Ramos (cell line): ENCODE measurements around the gene VPS37D.

Source experiments
- in situ Hi-C: fragments of 300-500 bp; cut with MboI; formaldehyde crosslinking; loops from one replicate; pipeline ENCODE4 v1.14.3; 2022; ENCODE audit warnings: low sequenced_read_pairs; ENCODE audit not compliant: unreplicated experiment

VPS37D gene, protein sequence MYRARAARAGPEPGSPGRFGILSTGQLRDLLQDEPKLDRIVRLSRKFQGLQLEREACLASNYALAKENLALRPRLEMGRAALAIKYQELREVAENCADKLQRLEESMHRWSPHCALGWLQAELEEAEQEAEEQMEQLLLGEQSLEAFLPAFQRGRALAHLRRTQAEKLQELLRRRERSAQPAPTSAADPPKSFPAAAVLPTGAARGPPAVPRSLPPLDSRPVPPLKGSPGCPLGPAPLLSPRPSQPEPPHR

DNA sequence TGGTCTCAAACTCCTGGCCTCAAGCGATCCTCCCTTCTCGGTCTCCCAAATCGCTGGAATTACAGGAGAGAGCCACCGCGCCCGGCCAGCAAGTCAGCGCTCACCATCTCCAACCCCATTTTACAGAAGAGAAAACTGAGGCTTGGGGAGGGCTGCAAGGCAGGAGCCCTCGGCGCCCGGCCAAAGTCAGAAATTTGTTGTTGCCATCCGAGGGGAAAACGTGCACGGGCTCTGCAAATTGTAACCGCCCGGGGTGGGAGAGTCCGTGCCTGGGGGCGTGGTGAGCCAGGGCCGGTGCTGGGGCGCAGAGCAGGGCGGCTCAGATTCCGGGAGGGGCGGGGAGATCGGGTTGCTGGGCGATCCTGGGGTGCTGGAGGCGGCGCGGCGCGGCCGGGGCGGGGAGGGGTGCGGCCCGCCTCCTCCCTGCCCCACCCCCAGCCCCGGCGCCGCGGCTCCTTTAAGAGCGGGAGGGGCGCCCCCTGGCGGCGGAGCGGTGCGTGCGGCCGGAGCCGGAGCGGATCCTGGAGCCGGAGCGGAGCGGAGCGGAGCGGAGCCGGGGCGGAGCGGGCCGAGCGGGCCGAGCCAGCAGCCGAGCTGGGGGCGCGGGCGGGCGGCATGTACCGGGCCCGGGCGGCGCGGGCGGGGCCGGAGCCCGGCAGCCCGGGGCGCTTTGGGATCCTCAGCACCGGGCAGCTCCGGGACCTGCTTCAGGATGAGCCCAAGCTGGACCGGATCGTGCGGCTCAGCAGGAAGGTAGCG, at the start of gene VPS37D:
VPS37D (plus strand) TSS at position 488 of the 759 bp plus-strand sequence; CDS start at position 616, 128 bp downstream.
- in situ Hi-C loops: no loop called here

DNA sequence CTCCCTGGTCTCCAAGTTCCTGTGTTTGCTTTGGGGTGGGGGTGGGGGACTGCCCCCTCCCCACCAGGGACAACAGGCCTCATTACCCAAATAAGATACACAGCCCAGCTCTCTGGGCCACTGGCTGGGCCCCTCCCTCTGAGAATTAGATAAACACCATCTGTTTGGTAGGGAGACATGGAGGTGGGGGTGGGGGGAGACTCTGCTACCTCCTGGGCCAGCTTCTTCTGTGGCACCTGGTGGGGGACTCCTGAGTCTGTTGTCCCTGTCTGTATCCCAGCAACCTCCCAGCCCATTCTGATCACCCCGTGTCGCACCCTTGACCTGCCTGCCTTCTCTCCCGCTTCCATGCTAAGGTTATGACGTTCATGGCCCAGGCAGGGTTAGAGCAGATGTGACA, 49.1 kb upstream of the VPS37D start:
- in situ Hi-C loops: loop anchor here (10.0 kb wide), 1 partner anchor 236 kb away; no protein-coding TSS in a partner anchor

DNA sequence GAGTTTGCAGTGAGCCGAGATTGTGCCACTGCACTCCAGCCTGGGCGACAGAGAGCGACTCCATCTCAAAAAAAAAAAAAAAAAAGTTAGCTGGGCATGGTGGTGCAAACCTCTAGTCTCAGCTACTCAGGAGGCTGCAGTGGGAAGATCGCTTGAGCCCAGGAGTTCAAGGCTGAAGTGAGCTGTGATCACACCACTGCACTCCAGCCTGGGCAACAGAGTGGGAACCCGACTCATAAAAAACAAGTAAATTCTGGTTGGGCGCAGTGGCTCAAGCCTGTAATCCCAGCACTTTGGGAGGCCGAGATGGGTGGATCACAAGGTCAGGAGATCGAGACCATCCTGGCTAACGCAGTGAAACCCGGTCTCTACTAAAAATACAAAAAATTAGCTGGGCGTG, 48.2 kb upstream of the VPS37D start:
- in situ Hi-C loops: loop anchor here (10.0 kb wide), 1 partner anchor 235 kb away; no protein-coding TSS in a partner anchor

DNA sequence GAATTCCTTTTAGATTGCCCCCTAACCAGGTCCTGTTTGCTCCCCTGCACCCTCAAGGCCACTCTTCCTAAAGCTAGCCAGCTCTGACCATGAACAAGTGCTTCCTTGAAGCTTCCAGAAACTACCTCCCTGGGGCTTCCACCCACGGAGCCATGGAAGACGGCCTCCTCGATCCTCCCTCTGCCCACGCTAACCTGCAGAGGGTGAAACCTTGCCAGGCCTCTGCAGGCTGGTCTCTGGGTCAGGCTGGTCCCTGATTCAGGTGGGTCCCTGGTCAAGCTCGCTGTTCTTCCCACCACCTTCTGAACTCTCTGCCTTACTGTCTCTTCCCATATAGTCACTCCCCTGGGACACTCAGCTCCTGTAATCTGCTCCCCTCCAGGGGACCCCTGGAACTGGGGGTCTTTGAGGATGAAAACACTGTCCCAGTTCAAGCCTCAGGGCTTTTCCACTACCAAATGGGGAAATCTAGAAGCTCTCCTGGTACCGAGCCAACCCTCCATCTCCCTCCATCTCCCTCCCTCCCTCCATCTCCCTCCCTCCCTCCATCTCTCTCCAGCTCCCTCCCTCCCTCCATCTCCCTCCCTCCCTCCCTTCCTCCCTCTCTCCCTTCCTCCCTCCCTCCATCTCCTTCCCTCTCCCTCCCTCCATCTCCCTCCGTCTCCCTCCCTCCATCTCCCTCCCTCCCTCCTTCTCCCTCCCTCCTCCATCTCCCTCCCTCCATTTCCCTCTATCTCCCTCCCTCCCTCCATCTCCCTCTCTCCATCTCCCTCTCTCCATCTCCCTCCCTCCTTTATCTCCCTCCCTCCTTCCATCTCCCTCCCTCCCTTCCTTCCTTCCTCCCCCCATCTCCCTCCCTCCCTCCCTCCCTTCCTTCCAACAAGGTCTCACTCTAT, 46.2 kb upstream of the VPS37D start:
- in situ Hi-C loops: no loop called here

DNA sequence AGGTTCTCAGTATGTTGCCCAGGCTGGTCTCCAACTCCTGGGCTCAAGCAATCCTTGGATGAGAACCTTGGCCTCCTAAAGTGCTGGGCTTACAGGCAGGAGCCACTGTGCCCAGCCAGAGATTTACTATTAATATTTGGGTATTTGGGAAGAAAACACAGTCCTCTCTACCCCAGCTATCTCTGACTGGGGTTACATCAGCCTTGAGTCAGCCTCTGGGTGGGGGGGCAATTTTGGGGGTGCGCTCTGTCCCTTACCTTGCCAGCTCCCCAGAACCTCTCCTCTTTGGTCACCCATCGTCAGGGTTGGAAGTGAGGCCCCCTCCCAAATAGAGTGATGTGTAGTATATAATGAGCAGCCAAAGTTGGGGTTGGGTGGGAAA, 45.1 kb upstream of the VPS37D start:
- in situ Hi-C loops: no loop called here

DNA sequence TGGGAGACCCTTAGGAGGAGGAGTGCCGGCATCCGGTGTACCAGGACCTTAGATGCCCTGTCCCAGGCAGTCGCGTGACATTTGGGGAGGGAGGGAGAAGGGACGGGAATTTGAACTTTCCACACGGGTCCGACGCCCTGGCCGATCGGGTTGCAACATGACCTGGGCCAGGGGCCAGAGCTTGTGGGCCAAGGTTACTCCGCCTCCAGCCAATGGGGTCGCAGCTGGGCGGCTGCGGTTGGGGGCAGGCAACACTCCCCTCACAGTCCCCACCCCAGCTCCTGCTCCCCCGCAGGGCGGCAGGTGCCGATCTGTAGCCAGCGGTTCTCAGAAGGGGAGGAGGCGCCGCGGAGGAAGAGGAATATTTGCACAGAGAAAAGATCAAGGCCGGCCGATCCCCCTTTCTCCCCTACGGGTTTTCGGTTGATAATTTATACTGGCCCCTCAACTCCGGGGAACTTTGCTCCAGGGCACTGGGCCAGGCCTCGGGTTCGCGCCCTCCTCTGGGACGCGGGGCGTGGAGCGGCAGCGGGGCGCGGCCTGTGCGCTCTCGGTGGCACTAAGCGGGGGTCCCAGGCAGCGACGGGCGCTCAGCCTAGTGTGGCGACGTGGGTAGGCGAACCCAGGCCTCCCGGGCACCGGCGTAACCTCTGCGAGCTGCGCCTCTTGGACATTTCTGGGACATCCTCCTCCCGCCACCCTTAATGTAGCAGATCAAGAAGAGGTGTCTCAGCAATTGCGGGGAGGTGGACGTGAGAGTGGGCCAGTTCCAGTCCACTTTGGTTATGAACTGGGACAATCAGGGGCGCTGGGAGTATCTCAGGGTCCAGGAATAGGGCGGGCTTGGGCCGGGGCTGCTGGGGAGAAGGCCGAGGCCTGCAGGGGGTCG, 44.5 kb upstream of the VPS37D start:
- in situ Hi-C loops: no loop called here

DNA sequence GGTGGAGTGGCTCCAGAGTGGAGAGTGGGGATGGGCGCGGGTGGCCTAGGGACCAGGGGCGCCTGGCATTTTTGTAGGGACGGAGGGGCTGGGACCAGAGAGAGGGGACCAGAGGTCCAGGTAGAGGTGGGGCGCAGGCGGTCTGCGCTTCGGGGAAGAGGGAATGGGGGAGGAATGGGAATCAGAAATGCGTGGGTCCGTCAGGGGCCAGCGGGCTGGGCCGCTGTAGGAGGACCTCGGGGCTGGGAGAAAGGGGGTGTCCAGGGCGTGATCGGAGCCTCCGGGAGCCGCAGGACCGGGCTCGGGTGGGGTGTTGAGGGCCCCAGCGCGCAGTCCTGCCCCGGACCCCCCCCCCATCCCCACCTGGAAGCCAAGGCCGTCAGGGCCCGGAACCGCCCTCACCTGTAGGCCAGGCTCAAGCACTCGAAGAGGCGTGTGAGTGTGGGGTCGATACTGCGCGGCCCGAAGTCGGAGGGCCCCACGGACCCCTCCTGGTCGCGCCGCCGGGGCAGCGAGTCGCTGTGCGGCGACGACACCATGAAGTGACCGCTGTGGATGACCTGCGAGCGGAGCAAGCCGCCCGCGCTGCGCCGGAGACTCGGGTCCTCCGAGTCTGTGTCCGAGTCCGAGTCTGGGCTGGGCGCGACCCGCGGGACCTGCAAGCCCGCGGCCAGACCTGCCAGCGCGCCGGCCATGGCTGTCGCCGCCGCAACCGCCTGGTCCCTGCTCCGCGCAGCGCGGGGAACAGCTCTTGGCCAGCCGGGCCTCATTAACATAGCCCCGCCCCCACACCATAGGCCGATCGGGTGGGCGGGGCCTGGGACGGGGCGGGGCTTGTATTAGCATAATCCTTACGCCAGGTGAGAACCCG, 43.6 kb upstream of the VPS37D start, which contains the start of gene MLXIPL:
MLXIPL (minus strand) TSS at position 725 of the 871 bp plus-strand sequence; CDS start at position 695, 30 bp downstream.
- in situ Hi-C loops: no loop called here

DNA sequence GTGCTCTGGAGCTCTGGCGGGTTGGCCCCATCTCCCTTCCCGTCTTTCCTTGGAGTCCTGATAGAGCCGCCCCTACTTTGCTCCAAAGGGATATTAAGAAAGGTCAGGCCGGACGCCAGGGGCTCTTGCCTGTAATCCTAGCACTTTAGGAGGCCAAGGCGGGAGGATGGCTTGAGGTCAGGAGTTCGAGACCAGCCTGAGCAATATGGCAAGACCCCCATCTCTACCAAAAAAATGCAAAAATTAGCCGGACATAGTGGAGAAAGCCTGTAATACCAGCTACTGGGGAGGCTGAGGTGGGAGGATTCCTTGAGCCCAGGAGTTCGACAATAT, 43.0 kb upstream of the VPS37D start:
- in situ Hi-C loops: no loop called here

DNA sequence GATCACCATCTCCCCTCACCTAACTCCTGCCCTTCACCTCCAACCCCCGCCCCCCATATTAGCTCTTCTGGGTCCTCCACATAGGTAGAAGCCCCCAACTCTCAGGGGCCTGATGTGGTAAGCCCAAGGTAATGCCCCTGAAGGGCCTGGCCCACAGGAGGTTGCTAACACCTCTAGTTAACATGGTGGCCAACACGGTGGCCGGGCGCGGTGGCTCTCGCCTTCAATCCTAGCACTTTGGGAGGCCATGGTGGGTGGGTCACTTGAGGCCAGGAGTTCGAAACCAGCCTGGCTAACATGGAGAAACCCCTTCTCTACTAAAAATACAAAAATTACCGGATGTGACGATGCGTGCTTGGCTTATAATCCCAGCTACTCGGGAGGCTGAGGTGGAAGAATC, 42.4 kb upstream of the VPS37D start:
- in situ Hi-C loops: no loop called here

DNA sequence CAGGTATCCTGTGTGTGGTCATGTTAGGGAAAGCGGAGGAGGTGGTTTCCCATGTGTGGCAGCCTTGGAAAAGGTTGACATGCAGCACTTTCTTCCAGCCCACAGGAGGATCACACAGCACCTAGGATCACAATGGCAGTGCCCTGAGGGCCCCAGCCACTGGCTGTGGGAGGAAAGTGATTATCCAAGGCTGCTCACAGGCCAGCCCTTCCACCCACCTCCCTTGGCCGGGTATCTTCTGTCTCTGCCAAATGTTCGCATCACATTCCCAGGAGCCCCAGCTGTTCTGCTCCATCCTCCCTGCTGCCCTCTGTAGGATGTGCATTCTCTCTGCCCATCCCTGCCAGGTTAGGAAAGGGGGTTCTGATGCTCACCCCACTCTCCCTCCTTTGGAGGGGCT, 40.8 kb upstream of the VPS37D start:
- in situ Hi-C loops: no loop called here

DNA sequence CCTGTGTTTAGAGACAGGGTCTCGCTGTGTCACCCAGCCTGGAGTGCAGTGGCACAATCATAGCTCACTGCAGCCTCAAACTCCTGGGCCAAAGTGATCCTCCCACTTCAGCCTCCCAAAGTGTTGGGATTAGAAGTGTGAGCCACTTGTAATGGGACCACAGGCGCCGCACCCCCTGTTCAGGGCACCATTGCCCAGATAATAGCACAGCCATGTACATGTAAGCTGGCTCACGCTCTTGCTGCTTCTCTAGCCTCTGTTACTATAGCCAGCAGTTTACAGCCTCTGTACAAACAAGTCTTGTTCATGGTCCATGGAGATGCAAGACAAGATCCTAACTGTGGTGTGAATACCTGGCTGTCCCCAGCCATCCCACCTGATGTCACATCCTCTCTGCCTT, 39.1 kb upstream of the VPS37D start:
- in situ Hi-C loops: no loop called here

DNA sequence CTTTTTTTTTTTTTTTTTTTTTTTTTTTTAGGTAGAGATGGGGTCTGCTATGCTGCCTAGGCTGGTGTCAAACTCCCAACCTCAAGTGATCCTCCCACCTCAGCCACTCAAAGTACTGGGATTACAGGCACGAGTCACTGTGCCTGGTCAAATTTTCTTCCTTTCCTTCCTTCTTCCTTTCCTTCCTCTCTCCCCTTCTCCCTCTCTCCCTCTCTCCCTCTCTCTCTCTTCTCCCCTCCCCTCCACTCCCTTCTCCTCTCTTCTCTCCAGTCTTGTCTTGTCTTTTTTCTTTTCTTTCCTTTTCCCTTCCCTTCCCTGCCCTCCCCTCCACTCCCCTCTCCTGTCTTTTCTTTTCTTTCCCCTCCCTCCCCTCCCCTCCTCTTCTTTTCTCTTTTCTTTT, 36.1 kb upstream of the VPS37D start:
- in situ Hi-C loops: no loop called here

DNA sequence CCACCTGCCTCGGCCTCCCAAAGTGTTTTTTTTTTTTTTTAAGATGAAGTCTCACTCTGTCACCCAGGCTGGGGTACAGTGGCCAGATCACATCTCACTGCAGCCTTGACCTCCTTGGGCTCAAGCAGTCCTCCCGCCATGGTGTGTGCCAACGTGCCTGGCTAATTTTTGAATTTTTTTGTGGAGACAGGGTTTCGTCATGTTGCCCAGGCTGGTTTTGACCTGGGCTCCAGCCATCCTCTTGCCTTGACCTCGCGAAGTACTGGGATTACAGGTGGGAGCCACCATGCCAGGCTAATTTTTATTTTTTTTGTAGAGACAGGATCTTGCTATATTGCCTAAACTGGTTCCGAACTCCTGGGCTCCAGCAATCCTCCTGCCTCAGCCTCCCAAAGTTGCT, 34.3 kb upstream of the VPS37D start:
- in situ Hi-C loops: no loop called here

DNA sequence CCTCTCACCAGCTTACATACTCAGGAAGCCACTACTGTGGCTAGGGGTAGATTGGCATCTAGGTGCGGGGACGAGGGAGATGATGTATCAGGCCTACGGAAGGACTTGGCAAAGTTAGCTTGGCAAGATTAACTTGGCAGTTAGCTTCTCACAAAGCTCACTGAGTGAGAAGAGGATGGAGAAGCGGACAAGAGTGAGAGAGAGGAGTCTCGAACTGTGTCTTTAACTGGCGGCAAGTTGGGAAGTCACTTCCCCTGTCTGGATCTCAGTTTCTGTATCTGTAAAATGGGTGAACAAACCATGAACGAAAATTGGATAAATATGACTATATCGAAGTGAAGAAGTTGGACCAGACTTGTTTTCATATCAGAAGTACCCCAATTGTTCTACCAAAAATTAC, 33.8 kb upstream of the VPS37D start:
- in situ Hi-C loops: no loop called here

DNA sequence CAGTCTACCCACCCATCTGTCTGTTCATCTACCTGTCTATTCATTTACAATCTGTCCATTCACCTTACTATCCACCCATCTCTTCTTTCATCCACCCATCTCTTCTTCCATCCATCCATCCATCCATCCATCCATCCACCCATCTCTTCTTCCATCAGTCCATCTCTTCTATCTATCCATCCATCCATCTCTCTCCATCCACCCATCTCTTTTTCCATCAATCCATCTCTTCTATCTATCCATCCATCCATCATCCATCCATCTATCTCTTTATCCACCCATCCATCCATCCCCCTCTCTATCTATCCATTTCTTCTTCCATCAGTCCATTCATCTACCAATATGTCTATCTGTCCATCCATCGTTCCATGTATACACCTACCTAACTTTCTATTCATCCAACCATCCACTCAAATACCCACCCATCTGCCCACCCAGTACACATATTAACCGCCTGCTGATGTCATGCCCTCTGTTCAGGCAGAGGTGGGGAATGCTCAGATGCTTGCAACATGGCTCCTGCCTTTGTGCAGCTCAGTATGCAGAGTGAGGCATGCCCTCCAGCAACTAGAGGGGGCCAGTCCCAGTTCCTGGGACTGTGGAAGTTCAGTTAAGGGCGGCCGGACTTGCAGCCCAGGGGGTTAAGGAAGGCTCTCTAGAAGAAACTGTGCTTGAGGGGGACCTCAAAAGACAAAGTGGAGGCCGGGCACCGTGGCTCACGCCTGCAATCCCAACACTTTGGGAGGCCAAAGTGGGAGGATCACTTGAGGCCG, 32.0 kb upstream of the VPS37D start:
- in situ Hi-C loops: no loop called here

DNA sequence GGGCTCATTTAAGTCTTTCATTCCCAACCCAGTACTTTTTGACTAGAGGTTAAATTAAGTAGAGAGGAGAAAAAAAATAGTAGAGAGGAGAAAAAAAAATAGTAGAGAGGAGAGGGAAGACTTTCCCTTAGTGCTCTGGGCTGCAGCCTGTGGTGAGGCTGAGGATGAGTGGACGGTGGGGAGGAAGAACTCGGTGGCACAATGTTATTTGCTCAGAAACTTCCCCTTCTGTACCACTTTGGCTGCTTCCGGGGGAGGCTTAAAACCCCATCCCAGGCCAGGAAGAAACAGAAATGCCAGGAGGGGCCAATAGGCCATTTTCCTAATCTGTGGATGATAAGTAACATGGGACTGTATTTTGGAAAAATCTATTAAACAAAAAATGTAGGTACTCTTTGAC, 28.7 kb upstream of the VPS37D start:
- in situ Hi-C loops: no loop called here

DNA sequence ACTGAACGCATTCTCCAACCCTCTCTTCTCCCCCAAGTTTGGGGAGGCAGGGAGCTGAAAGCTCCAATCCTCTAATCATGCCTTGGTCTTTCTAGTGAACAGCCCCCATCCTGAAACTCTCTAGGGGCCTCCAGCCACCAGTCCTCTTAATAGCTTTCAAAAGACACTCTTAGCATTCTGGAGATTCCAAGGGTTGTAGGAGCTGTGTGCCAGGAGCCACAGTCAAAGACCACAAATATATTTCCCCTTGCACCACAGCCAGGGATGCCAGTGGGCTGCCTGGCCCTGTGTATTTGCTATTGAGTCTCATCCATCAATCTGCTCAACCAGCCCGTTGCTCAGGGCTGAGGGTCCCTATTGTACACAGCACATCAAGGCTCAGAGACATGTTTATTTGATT, 24.8 kb upstream of the VPS37D start:
- in situ Hi-C loops: no loop called here

DNA sequence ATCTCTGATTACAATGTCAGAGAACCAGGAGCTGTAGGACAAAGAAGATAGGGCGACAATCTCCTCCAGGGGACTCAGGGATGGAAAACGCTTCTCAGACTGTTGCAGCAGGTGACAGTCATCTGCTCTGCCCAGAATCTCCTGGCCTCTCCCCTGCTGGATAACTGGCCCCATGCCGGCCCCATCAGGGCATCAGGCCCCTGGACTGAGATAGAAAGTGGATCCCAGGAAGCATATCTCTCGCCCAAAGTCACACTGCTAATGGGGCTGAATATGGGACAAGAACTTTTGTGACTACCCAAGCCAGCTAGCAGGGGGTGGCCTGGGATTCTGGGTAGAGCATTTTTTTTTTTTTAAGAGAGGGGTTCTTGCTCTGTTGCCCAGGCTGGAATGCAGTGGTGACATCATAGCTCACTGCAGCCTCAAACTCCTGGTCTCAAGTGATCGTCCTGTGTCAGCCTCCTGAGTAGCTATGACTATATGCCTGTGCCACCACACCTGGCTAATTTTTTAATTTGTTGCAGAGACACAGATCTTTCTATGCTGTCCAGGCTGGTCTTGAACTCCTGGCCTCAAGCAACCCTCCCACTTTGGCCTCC, 22.8 kb upstream of the VPS37D start:
- in situ Hi-C loops: no loop called here
